Measurements from ENCODE around the gene FAM83G.

FAM83G gene

DNA sequence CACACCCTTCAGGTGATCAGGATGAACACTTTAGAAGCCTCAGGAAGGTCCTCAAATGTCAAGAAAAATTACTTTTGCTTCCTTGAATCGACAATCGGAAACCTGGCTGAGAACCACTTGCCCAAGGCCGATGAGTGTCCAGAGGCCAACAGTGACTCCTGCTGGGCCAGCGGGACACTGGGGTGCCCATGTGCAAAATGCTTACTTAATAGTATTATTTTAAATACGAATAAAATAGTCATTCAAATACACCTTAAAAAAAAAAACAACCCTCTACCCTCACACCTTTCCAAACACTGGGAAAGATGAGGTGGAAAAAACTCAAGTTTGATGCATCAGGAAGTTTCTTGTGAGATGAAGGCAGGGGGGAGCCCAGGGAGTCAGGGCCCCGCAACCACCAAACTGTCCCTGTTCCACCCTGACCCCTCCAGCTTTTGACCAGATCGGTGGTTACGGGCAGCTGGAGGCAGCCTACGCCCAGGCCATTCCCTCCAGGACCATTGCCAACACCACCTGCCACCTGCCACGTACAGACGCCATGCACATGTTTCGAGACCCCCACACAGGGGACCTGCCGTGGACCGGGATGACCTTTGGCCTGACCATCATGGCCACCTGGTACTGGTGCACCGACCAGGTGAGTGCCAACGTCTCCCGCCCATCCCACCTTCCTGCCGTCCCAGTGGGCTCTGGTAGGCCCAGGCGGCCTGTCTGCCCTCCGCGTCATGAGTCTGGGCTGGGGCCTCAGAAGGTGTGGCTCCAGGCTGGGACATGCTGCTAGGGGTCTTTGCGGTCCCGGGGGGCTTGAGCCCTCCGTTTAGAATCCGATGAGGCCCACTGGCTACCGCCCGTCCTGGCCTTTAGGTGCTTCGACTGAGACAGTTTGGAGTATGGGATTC is 33.7 kb downstream of the FAM83G start (continued):
- TF ChIP-seq SCRT2 (tag by site-specific recombination; IDR thresholded peaks at IDR 0.05) = no peak
- TF ChIP-seq BCL11A (tag by site-specific recombination; IDR thresholded peaks at IDR 0.05; ENCODE audit: low read depth) = no peak
- TF ChIP-seq ZNF214 (tag by site-specific recombination; IDR thresholded peaks at IDR 0.05; ENCODE audit: borderline replicate concordance) = no peak
- no peak for TF ChIP-seq ZNF521 (tag by site-specific recombination; IDR thresholded peaks at IDR 0.05)
- TF ChIP-seq, protein P1, sequence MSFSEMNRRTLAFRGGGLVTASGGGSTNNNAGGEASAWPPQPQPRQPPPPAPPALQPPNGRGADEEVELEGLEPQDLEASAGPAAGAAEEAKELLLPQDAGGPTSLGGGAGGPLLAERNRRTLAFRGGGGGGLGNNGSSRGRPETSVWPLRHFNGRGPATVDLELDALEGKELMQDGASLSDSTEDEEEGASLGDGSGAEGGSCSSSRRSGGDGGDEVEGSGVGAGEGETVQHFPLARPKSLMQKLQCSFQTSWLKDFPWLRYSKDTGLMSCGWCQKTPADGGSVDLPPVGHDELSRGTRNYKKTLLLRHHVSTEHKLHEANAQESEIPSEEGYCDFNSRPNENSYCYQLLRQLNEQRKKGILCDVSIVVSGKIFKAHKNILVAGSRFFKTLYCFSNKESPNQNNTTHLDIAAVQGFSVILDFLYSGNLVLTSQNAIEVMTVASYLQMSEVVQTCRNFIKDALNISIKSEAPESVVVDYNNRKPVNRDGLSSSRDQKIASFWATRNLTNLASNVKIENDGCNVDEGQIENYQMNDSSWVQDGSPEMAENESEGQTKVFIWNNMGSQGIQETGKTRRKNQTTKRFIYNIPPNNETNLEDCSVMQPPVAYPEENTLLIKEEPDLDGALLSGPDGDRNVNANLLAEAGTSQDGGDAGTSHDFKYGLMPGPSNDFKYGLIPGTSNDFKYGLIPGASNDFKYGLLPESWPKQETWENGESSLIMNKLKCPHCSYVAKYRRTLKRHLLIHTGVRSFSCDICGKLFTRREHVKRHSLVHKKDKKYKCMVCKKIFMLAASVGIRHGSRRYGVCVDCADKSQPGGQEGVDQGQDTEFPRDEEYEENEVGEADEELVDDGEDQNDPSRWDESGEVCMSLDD (tag by site-specific recombination; IDR thresholded peaks at IDR 0.05) = no peak
- no peak for TF ChIP-seq GLIS2 (tag by site-specific recombination; IDR thresholded peaks at IDR 0.05)
- TF ChIP-seq ZNF266 (tag by site-specific recombination; IDR thresholded peaks at IDR 0.05; ENCODE audit: low read depth) = no peak
- no peak for TF ChIP-seq ZNF274 (IDR thresholded peaks at IDR 0.05; ENCODE audit: low read length)
- no peak for TF ChIP-seq ZNF274 (tag by site-specific recombination; IDR thresholded peaks at IDR 0.05; ENCODE audit: borderline replicate concordance)
- TF ChIP-seq ZBTB17 (tag by site-specific recombination; IDR thresholded peaks at IDR 0.05) = no peak
- TF ChIP-seq SETDB1 (IDR thresholded peaks at IDR 0.05; ENCODE audit: insufficient read length, low read length) = no peak
- no peak for TF ChIP-seq ZNF292 (tag by site-specific recombination; IDR thresholded peaks at IDR 0.05; ENCODE audit: borderline replicate concordance, low read depth)
- TF ChIP-seq ZBTB20 (tag by site-specific recombination; IDR thresholded peaks at IDR 0.05) = no peak
- TF ChIP-seq ZNF558 (tag by site-specific recombination; IDR thresholded peaks at IDR 0.05) = no peak
- TF ChIP-seq BCL11B (tag by site-specific recombination; IDR thresholded peaks at IDR 0.05; ENCODE audit: low read depth) = no peak

DNA sequence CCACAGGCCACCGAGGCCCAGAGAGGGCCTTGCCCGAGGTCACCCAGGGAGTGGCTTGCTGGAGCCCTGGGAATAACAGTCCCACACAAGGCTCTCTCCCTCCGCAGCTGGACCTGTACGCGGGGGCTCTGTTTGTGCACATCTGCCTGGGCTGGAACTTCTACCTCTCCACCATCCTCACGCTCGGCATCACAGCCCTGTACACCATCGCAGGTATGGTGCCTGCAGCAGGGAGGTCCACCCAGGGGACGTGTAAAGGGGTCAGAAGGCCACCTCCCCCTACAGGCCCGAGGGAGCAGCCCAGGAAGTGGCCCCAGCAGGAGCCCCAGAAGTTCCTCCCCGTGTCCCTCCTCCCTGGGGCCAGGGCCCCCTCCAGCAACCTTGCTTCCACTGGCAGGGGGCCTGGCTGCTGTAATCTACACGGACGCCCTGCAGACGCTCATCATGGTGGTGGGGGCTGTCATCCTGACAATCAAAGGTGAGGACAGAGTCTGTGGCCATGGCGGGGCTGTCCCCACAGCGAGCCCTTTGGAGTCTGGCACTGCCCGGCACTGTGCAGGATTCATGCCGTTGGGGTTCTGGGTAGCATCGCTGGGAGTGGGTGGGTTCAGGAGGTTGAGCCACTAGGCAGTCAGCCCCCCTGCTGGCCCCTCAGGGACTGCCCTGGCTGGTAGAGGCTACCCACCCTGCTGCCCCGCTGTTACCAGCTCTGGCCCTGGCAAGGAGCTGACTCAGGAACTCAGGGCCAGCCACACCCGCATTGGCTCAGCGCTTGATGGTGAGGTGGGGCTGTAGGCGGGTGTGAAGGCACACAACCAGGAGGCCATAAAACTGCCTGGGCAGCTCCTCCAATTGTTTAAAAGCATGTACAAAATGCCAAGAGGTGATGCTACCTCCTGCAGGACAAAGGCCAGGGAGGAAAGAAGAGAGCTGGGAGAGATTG is 35.3 kb downstream of the FAM83G start:
- ChIA-PET POLR2A (interaction anchor here (1.2 to 1.3 kb wide), 2 partner anchors 8 to 35 kb away, joined by 3 read pairs; partner anchors contain the start of gene FAM83G), CTCF (interaction anchor here (0.8 to 1.3 kb wide), 4 partner anchors 8 to 54 kb away, joined by 3 to 7 read pairs (median 3); no protein-coding TSS in a partner anchor)
- H3K4me1 ChIP-seq (ENCODE audit: control insufficient read depth, insufficient read depth, low read length) = peaks cover 11% of the 10 kb centered on the region
- no peak overlapping the region for H3K4me3 ChIP-seq (ENCODE audit: low read depth, low read length)
- H3K36me3 ChIP-seq (ENCODE audit: control insufficient read depth in 2 of 2, insufficient read depth in 1 of 2, low read length in 2 of 2) = peaks cover 0 to 23% of the 10 kb centered on the region in 2 experiments; a peak in 2 of 3 replicates
- no peaks in the 10 kb centered on the region for H3K9me3 ChIP-seq (ENCODE audit: control insufficient read depth, insufficient read depth, low read depth, low read length)
- no peak overlapping the region for H3K27ac ChIP-seq (ENCODE audit: extremely low read depth, low read depth, low read length)
- peak; percentile 12; the same call in 1 of the 2 replicates for TF ChIP-seq SP7 (tag by site-specific recombination; IDR thresholded peaks at IDR 0.05)
- TF ChIP-seq ZNF843 (tag by site-specific recombination; IDR thresholded peaks at IDR 0.05) = no peak
- peak; percentile 33; the same call in 1 of the 2 replicates for TF ChIP-seq EGR2 (tag by site-specific recombination; IDR thresholded peaks at IDR 0.05; ENCODE audit: low read depth)
- TF ChIP-seq ZNF391 (tag by site-specific recombination; IDR thresholded peaks at IDR 0.05; ENCODE audit: borderline replicate concordance, low read depth) = no peak
- peak; percentile 76 for TF ChIP-seq GLIS1 (tag by site-specific recombination; IDR thresholded peaks at IDR 0.05)
- no peak for TF ChIP-seq BCL11B (tag by site-specific recombination; IDR thresholded peaks at IDR 0.05; ENCODE audit: low read depth)
- TF ChIP-seq, protein P2, sequence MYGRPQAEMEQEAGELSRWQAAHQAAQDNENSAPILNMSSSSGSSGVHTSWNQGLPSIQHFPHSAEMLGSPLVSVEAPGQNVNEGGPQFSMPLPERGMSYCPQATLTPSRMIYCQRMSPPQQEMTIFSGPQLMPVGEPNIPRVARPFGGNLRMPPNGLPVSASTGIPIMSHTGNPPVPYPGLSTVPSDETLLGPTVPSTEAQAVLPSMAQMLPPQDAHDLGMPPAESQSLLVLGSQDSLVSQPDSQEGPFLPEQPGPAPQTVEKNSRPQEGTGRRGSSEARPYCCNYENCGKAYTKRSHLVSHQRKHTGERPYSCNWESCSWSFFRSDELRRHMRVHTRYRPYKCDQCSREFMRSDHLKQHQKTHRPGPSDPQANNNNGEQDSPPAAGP (tag by site-specific recombination; IDR thresholded peaks at IDR 0.05) = peak; percentile 71
- TF ChIP-seq, protein P3, sequence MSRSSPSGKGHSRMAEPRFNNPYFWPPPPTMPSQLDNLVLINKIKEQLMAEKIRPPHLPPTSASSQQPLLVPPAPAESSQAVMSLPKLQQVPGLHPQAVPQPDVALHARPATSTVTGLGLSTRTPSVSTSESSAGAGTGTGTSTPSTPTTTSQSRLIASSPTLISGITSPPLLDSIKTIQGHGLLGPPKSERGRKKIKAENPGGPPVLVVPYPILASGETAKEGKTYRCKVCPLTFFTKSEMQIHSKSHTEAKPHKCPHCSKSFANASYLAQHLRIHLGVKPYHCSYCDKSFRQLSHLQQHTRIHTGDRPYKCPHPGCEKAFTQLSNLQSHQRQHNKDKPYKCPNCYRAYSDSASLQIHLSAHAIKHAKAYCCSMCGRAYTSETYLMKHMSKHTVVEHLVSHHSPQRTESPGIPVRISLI (tag by site-specific recombination; IDR thresholded peaks at IDR 0.05) = no peak
- TF ChIP-seq ZNF791 (tag by site-specific recombination; IDR thresholded peaks at IDR 0.05) = no peak
- peak; percentile 58 for TF ChIP-seq ZFHX2 (tag by site-specific recombination; conservative IDR thresholded peaks at IDR 0.05)
- 0 out of 2 replicates have a peak, but pooled peaks have one; percentile 14 for TF ChIP-seq SP2 (tag by site-specific recombination; IDR thresholded peaks at IDR 0.05)
- TF ChIP-seq, protein P4, sequence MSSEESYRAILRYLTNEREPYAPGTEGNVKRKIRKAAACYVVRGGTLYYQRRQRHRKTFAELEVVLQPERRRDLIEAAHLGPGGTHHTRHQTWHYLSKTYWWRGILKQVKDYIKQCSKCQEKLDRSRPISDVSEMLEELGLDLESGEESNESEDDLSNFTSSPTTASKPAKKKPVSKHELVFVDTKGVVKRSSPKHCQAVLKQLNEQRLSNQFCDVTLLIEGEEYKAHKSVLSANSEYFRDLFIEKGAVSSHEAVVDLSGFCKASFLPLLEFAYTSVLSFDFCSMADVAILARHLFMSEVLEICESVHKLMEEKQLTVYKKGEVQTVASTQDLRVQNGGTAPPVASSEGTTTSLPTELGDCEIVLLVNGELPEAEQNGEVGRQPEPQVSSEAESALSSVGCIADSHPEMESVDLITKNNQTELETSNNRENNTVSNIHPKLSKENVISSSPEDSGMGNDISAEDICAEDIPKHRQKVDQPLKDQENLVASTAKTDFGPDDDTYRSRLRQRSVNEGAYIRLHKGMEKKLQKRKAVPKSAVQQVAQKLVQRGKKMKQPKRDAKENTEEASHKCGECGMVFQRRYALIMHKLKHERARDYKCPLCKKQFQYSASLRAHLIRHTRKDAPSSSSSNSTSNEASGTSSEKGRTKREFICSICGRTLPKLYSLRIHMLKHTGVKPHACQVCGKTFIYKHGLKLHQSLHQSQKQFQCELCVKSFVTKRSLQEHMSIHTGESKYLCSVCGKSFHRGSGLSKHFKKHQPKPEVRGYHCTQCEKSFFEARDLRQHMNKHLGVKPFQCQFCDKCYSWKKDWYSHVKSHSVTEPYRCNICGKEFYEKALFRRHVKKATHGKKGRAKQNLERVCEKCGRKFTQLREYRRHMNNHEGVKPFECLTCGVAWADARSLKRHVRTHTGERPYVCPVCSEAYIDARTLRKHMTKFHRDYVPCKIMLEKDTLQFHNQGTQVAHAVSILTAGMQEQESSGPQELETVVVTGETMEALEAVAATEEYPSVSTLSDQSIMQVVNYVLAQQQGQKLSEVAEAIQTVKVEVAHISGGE (tag by site-specific recombination; conservative IDR thresholded peaks at IDR 0.05; ENCODE audit: low read depth) = no peak
